Measurements from ENCODE around the gene NUP35. TPM values are rescaled to one million over a fixed set of nuclear protein-coding genes. Genes with fewer than 3 reads are reported as not detected.
A peak's percentile ranks its signal among the peaks of the same experiment; 100 is the strongest.

Gene NUP35, protein sequence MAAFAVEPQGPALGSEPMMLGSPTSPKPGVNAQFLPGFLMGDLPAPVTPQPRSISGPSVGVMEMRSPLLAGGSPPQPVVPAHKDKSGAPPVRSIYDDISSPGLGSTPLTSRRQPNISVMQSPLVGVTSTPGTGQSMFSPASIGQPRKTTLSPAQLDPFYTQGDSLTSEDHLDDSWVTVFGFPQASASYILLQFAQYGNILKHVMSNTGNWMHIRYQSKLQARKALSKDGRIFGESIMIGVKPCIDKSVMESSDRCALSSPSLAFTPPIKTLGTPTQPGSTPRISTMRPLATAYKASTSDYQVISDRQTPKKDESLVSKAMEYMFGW
- total RNA-seq: 10.9 and 11.1 TPM in 2 replicates

DNA sequence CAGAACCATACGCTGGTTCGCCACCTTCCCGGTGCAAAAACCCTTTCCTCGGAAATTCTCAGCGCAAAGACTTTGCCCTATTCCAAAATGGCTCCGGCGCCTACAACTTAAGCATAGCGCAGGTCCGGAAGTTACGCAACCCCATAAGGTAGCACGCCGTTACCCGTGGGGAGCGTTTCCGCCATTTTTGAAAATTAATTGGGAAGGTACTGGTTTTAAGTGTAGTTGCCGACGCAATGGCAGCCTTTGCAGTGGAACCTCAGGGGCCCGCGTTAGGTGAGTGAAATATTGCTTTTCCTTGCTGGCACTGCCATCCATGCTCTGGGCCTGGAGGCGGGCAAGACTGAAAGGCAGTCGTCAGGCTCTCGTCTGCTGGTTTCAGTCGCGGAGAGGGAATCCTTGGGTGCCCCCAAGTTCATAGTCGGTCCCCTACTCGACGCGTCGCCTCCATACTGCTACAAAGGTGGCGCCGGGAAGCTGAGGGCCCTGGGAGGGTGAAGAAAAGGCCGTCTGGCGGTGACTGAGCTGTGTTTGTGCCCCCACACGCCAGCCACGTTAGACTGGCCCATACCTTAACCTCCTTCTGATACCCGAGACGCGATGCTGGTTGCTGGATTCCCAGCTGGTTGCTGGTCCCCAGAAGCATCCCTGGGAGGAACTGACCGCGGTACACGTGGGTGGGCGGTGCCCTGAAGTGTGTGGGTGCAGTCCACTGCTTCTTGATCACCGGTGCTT lies at the start of gene NUP35:
NUP35 (plus strand) TSS at position 222 of the 735 bp plus-strand sequence; CDS start at position 237, 15 bp downstream.
- peak; percentile 87 for DNase-seq (ENCODE audit: extremely low read depth, low read depth, low spot score)

DNA sequence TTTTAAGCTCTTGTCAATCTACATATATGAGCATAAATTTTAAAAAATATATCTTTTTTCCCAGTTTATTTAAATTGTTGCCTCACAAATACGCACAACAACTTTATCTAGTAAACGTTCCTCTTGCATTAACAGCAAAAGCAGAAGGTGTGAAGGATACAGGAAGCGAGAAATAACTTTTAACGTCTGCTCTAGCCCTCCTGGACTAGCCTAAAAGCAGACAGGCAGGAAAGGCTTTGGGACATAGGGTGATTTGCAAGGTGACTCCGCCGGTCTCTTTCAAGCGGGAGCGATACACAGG lies 46.1 kb upstream of the NUP35 start:
- no peak for DNase-seq (ENCODE audit: extremely low read depth, low read depth, low spot score)

DNA sequence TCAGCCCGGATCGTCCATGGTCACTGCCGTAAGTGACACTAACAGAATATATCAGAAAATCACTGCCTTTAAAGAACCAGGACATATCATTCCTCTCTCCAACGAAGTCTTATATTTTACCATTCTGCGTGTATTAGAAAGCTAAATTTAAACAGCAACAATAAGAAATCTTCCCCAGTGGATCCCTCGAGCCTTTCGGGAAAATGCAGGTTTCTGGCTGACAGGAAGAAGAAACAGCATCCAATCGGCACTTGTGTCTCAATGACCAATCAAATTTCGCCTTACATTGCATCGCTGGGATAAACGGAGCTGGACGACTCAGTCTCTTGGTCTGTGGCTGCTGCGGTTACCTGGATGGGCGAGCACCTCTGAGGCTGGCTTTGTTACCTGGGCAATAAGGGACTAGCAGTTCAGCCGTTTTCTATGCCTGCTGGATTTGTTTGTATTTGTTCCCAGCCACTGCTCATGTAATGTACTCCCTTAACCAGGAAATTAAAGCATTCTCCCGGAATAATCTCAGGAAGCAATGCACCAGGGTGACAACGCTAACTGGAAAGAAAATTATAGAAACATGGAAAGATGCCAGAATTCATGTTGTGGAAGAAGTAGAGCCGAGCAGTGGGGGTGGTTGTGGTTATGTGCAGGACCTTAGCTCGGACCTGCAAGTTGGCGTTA lies 45.6 kb upstream of the NUP35 start, which contains the start of gene DUSP19:
DUSP19 (plus strand) TSS at position 284 of the 675 bp plus-strand sequence; CDS start at position 471, 187 bp downstream.
- peak; percentile 96 for DNase-seq (ENCODE audit: extremely low read depth, low read depth, low spot score)

DNA sequence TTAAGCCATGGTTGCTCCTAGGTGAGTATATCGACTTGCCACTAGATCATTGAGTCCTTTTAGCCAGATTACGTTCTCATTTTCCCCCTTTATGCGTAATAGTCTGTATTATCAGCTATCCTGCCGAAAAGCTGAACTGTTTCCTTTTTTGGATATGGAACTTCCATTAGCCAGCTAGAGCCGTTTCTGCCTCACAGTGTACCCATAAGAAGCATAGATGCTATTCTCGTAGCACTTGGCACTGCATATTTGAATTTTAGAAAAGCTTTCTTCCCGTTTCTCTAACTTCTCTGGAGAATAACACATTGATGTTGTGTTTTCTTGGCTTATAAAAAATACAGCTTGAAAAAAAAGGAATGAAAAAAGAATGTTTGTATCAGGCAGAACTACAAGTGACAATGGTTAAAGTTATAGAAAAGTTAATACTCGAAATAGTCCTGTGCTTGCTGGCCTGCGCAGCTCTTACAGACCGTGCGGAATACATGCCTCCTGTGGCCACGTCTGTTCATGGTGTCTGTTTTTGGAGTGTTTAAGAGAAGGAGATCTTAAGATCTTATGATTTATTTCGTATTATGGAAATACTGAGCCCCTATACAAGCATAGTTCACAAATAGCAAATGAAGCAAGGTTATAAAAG lies 45.0 kb upstream of the NUP35 start:
- no peak for DNase-seq (ENCODE audit: extremely low read depth, low read depth, low spot score)

DNA sequence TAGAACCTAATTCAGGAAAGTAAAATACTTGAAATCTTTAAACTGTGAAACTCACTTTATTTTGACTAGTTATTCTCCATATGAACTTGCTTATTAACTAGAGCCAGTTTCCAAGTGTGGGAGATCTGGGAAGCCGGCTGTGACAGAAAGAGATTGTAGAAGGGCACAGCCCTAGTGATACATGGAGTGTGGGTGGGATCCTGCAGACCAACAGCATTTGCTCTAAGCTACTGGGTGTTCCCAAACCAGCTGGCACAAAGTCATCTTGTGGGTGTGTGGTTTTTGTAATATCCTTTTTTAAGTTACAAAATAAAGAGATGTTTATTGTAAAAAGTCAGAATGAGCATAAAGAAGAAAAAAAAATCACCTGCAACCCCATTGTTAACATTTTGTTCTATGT lies 42.3 kb upstream of the NUP35 start:
- DNase-seq (ENCODE audit: extremely low read depth, low read depth, low spot score): no peak

DNA sequence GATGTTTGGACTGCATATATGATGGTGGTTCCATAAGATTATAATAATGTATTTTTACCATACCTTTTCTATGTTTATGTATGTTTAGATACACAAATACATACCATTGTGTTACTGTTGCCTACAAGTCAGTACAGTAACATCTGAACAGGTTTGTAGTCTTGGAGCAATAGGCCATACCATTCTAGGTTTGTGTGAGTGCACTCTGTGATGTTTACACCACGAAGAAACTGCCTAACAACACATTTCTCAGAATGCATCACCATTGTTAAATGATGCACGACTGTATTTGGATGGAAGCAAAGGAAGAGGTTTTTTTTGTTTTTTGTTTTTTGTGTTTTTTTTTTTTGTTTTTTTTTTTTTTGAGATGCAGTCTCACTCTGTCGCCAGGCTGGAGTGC lies 36.2 kb upstream of the NUP35 start:
- DNase-seq (ENCODE audit: extremely low read depth, low read depth, low spot score): no peak

DNA sequence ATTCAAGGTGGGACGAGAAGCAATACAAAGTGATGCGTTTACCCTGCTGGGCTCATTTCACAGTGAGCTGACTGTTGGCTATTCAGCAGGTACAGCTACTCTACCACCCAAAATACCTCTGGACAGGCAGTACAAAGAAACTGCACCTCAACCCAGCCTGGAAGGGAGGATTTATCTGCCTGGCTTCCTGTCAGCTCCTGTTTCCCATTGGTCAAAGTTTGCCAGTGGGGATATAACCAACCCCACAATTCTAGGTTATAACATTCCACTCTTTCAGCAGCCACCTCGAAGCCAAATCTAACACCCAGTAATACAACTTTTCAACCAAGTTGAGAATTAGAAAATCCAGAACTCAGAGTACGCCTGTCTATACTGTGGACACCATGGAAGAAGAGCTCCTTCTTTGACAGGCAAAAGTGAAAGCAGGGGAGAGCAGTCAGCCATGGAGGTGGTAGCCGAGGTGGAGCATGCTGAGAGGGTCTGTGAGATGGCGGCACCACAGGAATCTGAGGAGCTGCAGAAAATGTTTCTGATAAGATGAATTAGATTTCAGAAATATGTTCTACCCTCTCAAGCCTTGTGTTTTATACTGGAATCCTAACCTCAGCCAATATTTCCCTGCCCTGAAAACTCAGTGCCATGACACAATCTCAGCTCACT lies 34.9 kb upstream of the NUP35 start:
- DNase-seq (ENCODE audit: extremely low read depth, low read depth, low spot score): no peak

DNA sequence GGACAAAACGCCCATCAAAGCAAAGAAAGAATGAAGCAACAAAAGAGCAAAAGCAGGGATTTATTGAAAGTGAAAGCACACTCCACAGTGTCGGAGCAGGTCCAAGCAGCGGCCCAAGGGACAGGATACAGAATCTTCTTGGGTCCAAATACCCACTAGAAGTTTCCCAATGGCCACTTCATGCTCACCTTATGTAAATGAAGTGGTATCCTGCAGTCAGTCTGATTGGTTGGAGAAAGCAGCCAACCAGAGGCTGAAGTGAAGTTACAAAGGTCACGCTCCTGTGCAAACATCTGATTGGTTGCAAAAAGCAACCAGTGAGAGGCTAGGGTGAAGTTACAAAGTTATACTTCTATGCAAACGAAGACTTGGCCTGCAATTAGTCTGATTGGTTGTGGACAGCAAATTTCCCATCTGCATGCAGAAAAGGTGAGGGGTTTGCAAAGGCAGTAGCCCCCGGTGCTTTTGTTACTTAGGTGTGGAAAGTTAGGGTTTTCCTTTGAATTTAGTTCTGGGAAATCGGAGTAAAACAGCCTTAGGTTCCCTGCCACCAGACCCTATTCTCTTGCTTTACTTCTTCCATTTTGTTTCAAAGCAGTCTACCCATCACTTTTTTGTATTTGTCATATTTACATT lies 32.8 kb upstream of the NUP35 start:
- DNase-seq (ENCODE audit: extremely low read depth, low read depth, low spot score): no peak

DNA sequence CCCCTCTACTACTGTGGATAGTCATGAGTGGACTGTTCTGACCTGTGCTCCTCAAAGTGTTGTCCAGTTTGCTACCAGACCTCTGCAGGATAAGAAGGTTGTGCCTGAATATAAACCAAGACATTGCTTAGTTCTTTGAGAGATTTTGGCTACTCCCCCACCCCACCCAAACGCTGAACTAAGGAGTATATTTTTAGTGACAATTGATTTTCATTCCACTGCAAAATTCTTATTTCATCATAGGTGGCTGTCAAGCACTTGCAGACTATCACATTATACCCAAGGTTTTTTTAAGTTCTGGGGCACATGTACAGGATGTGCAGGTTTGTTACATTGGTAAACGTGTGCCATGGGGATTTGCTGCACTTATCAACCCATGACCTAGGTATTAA lies 32.3 kb upstream of the NUP35 start:
- no peak for DNase-seq (ENCODE audit: extremely low read depth, low read depth, low spot score)

DNA sequence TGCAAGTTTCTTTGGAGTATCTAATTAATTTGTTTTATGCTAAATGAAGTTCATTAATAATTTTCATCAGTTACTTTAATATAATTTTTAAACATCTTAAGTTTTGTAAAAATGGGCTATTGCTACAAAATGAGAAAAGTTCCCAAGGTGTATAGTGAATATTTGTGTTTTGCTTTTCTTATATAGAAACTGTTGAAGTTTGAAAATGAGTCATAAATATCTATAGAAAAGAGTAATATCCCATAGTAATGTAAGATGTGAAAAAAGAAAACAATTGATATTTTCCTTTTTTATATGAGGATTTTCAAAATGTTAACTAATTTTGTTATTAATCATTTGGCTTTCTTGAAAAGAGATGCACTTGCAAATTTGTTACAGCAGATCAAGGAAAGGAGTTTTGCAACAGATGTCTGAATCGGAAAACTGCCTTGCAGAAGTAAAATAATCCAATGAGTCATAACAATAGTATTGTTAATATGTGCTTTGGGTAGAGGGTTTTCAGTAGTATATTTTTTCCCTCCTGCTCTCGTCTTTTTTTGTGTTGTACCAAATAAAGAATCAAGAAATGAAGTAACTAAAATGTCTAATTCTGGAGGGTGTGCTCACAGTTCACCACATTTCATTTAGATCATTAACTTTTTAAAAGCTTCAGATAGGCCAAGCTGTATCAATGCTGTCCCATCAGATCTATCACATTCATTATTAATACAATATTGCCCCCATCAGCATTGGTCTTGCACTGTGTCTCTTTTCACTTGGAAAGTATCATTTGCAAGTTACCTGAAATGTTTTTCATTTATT lies 30.2 kb upstream of the NUP35 start:
- DNase-seq (ENCODE audit: extremely low read depth, low read depth, low spot score): peak; percentile 7

DNA sequence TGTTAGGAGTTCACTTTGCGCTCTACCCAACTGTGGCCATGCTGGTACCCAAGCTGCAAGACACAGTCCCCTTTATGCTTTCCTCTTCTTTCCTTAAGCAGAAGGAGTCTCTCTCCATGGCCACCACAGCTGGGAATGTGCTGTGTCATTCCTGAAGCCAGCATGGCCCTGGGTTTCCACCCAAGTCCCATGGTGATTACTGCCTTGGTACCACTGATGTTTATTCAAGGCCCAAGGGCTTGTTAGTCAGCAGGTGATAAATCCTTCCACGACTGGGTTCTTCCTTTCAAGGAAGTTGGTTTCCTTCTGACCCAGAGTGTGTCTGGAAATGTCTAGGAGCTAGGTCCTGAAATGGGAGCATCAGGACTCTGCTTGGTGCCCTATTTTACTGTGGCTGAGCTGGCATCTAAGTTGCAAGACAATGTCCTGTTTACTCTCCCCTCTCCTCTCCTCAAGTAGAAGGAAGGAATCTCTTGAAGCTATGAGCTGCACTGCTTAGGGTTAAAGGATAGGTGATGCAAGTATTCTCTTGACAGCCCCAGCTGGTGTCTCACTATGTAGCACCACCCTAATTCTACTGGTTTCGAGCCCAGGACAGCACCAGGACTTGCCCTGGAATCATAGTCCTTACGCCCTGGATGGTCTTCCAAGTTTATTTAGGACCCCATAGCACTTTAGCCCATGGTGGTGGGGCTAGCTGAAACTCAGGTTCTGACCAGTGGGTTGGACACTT lies 18.7 kb upstream of the NUP35 start:
- no peak for DNase-seq (ENCODE audit: extremely low read depth, low read depth, low spot score)

DNA sequence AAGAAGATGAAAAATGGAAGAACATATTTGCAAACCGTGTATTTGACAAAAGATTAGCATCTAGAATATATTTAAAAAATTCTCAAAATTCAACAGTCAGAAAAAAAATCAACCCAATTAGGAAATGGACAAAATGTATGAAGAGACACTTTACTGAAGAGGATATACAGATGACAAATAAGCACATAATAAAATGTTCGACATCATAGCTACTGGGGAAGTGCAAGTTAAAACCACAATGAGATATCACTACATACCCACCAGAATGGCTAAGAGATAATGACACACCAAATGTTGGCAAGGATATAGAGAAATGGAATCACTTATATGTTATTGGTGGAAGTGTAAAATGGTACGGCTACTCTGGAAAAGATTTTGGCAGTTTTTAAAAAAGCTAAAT lies 11.7 kb upstream of the NUP35 start:
- DNase-seq (ENCODE audit: extremely low read depth, low read depth, low spot score): no peak

DNA sequence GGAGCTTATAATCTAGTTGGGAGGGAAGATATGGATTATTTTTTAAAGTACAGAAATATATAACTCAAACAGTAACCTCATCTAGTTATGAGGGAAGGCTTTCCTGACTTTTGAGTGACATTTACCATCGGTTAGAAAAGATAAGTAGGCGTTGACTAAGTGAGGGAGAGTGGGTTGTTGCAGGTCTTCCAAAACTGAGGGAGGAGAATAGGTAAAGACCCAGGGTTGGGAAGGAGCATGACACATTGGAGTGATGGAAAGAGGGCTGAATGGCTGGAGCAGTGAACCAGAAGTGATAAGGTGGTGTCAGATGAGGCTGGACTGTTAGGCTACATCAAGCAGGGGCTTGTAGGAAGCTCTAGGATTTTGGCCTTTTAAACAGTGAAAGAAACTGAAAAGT lies 10.6 kb upstream of the NUP35 start:
- no peak for DNase-seq (ENCODE audit: extremely low read depth, low read depth, low spot score)

DNA sequence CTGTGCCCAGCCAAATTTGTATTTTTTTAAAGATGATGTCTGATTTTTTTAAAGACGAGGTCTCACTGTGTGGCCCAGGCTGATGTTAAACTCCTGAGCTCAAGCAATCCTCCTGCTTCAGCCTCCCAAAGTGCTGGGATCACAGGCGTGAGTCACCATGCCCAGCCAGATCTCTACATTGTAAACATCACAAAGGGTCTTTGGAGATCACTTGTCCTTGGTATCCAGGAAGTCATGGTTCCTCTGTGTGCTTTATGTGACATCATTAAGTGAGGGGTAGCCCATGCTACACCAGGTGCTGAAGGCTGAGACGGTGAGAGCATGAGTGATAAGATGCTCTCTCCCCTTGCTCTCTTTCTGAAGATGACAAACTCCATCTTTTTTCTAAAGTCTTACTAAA lies 7.0 kb upstream of the NUP35 start:
- DNase-seq (ENCODE audit: extremely low read depth, low read depth, low spot score): no peak

DNA sequence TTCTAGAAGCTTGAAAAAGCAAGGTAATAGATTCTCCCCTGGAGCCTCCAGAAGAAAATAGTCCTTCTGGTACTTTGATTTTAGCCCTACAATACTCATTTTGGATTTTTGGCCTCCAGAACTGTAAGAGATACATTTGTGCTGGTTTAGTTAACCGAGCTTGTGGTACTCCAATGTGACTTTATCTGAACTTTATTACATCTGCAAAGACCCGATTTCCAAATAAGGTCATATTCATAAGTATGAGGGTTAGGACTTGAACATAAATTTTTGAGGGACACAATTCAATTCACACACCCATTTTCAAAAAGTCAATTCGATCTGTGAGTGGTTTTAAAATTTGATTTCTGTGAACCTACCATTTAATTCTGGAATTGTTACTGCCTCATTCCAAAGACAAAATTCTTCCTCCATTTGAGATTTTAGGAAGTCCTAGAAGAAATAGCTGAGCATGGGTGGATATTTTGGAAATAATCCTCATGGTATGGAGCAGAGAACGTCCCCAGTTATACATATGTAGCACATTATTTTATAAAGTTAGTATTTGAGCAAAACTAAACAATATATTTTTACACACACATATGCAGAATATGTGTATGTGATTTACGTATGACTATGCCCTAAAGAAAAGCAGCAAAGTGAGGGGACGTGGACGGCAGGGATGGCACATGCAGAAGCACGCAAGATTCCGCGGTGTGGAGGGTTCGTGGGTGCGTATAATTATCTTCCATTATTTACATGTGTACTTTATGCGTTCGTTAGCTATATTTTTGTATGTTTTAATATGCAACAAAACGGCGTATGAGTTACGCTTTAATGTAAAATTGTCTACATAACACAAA lies 905 bp upstream of the NUP35 start:
- no peak for DNase-seq (ENCODE audit: extremely low read depth, low read depth, low spot score)

DNA sequence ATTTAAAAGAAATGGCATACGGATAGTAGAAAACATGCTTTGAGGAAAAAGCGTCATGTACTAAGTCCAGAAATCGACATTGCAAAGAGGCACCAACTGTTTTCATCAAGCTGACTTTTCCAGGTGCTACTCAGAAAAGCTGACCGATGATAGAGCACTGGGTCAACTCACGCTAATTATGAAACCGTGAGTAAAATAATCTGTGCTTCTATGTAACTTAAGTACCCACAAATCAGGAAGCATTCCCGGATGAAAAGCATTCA lies 353 bp upstream of the NUP35 start:
- no peak for DNase-seq (ENCODE audit: extremely low read depth, low read depth, low spot score)

DNA sequence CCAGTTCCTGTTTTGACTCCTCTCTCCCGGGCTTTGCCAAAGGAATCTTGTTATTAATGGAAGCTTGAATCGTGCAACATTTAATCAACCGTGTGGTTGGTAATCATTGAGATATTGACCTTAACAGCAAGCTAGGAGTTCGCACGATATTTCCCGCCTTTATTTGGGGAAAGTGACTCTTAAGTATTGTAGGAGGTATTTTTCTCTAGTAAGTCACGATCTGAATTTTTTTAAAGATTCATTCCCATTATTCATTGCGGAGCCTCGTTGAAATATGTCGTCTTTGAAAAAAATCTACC lies 663 bp downstream of the NUP35 start:
- no peak for DNase-seq (ENCODE audit: extremely low read depth, low read depth, low spot score)

DNA sequence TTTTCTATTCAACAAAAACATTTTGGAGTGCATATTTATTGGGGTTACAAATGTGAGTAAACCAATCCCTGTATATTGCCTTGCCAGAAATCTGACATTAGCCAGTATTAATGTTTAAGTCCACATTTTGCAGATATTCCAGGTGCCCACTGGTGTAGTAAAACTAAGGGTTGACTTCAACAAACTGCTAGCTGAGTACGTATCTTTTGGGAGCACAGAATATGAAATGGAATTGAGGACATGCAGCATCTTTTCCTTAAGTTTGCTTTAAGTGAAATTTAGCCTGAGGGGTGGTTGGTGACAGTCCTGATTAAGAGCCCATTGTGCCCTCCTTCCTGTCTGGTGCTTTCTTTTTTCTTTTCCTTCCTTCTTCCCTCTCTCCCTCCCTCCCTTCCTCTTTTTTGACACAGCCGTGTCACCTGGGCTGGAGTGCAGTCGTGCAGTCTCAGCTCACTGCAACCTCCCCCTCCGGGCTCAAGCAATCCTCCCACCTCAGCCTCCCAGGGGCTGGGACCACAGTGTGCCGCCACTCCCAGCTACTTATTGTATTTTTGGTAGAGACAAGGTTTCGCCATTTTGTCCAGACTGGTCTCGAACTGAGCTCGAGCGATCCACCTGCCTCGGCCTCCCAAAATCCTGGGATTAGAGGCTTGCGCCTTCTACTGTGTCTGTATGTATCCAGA lies 1.6 kb downstream of the NUP35 start:
- no peak for DNase-seq (ENCODE audit: extremely low read depth, low read depth, low spot score)
